ENCODE results near the gene DGKA. TPM values are rescaled to one million over a fixed set of nuclear protein-coding genes. Genes with fewer than 3 reads are reported as not detected.

Gene DGKA
- total RNA-seq, 1 donor from 2014 or later: 140 TPM

DNA sequence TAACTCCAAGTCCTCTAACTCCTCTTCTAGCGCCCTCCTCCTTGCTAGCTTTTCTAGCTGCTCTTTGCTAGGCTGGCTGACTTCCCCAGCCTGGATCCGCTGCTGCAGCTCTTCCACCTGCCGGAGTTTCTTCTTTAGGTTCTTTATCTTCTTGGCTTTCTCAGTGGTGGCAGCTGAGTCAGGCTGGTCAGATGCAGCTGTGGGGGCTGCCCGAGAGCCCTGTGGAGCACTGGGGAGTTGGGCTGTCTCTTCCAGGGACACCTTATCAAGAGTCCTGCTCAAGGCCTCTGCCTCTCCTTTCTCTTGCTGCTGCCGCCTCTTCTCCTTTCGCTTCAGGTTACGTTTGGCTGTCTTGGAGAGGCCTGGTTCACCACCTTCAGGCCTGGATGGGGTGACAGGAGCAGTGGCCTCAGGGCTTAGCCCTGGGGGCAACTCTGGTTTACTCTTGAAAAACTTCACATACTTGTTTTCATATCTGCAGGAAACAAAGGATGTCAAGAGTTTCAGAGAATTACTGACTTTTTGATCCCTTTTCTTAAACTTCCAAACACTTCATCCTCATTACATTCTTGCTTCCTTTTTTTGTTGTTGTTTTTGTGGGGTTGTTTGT is 29.0 kb upstream of the DGKA start:
- no peaks in the 10 kb centered on the region for H3K27me3 ChIP-seq
- no peak overlapping the region for H3K27ac ChIP-seq
- H3K36me3 ChIP-seq: peaks cover 0 to 21% of the 10 kb centered on the region in 2 donors
- intact Hi-C loops (cut with DNase I): no loop called here
- H3K9me3 ChIP-seq: no peaks in the 10 kb centered on the region
- no peak overlapping the region for H3K4me3 ChIP-seq
- no peak for TF ChIP-seq POLR2AphosphoS5 (IDR thresholded peaks at IDR 0.05; ENCODE audit: insufficient read depth in 1 of 2, low read depth in 1 of 2)
- TF ChIP-seq POLR2A (IDR thresholded peaks at IDR 0.05): no peak
- TF ChIP-seq, protein P1, sequence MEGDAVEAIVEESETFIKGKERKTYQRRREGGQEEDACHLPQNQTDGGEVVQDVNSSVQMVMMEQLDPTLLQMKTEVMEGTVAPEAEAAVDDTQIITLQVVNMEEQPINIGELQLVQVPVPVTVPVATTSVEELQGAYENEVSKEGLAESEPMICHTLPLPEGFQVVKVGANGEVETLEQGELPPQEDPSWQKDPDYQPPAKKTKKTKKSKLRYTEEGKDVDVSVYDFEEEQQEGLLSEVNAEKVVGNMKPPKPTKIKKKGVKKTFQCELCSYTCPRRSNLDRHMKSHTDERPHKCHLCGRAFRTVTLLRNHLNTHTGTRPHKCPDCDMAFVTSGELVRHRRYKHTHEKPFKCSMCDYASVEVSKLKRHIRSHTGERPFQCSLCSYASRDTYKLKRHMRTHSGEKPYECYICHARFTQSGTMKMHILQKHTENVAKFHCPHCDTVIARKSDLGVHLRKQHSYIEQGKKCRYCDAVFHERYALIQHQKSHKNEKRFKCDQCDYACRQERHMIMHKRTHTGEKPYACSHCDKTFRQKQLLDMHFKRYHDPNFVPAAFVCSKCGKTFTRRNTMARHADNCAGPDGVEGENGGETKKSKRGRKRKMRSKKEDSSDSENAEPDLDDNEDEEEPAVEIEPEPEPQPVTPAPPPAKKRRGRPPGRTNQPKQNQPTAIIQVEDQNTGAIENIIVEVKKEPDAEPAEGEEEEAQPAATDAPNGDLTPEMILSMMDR (IDR thresholded peaks at IDR 0.05): no peak
- no peak for DNase-seq (ENCODE audit: extremely low spot score in 2 of 2)
- H3K4me1 ChIP-seq: no peaks in the 10 kb centered on the region

DNA sequence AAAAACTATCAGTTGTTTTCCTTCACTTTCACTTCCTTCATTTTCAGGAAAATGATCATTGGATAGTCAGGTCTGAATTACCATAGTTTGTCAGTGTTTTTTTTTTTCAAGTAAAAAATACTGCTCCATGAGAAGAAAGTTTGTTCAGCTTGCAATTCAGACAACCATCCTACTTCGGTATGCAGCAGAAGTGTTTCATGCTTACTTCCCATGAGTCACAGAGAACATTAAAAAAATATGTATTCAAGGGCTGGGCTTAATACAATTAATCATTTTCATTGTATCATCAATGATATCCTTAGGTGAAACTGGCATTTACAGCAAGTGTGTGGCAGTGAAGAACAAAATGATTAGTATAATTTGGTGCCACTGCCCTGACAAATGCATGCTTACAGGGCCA is 24.9 kb upstream of the DGKA start:
- H3K36me3 ChIP-seq: peaks cover 0 to 20% of the 10 kb centered on the region in 2 donors
- intact Hi-C loops (cut with DNase I): no loop called here
- no peak for TF ChIP-seq POLR2AphosphoS5 (IDR thresholded peaks at IDR 0.05; ENCODE audit: insufficient read depth in 1 of 2, low read depth in 1 of 2)
- TF ChIP-seq, protein P1 (IDR thresholded peaks at IDR 0.05): no peak
- H3K4me3 ChIP-seq: no peak overlapping the region
- no peak overlapping the region for H3K27ac ChIP-seq
- H3K27me3 ChIP-seq: no peaks in the 10 kb centered on the region
- H3K9me3 ChIP-seq: no peaks in the 10 kb centered on the region
- no peaks in the 10 kb centered on the region for H3K4me1 ChIP-seq
- no peak for DNase-seq (ENCODE audit: extremely low spot score in 2 of 2)

DNA sequence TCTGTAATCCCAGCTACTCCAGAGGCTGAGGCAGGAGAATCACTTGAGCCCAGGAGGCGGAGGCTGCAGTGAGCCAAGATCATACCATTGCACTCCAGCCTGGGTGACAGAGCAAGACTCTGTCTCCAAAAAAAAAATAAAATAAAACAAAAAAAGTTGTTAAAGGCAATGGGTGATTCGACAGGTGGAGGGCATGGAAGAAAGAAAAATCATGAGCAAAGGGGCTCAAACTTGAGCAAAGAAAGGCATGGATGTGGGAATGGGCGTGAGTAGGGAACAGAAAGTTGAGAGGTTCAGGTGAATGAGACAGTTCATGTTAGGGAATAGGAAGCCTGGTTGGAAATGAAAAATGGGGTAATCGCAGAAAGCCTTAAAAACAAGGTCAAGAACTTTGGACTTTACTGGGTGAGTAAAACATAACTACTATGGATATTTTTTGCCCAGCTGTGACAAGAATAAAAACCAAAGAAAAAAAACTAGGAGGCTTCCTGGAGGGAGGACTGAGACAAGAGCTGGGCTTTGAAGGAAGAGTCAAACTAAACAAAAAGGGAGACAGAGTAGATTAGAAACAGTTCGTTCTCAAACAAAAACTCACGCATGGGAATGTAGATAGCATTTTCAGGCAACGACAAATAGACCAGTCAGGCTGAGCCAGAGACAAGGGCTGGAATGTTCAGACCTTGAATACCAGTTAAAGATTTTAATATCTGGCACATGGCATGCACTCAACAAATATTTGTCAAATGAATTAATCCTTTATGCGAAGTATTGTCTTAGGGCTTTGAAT is 22.0 kb upstream of the DGKA start:
- no peak for DNase-seq (ENCODE audit: extremely low spot score in 2 of 2)
- Histone ChIP-seq H3K9me3 (no peaks in the 10 kb centered on the region), H3K4me3 (no peak overlapping the region)

DNA sequence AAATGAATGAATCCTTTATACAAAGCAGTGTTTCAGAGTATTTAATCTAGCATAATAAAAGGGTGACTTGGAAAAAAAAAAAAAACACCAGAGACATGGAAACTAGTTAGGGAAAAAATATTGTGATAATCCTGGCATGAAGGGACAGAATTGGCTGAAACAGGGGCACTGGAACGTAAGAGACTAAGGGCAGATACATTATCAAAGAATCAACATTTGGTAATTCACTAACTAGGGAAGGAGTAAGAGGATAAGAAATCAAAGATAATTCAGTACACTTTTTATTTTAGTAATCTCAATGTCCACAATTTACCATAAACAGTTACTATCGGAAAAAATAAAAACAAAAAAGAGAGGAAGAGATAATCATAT is 21.5 kb upstream of the DGKA start:
- Histone ChIP-seq H3K4me1 (no peaks in the 10 kb centered on the region), H3K36me3 (peaks cover 0 to 14% of the 10 kb centered on the region in 2 donors), H3K27ac (no peak overlapping the region), H3K4me3 (no peak overlapping the region), H3K27me3 (no peaks in the 10 kb centered on the region), H3K9me3 (no peaks in the 10 kb centered on the region)
- TF ChIP-seq POLR2A (IDR thresholded peaks at IDR 0.05) (no peak), POLR2AphosphoS5 (IDR thresholded peaks at IDR 0.05; ENCODE audit: insufficient read depth in 1 of 2, low read depth in 1 of 2) (no peak)
- TF ChIP-seq, protein P1 (IDR thresholded peaks at IDR 0.05): no peak
- no peak for DNase-seq (ENCODE audit: extremely low spot score in 2 of 2)
- intact Hi-C loops (cut with DNase I): no loop called here

More for the DNA sequence above, 22.0 kb upstream of the DGKA start:
- intact Hi-C loops (cut with DNase I): no loop called here
- Histone ChIP-seq H3K4me1 (no peaks in the 10 kb centered on the region), H3K36me3 (peaks cover 0 to 14% of the 10 kb centered on the region in 2 donors), H3K27ac (no peak overlapping the region), H3K27me3 (no peaks in the 10 kb centered on the region)
- TF ChIP-seq POLR2AphosphoS5 (IDR thresholded peaks at IDR 0.05; ENCODE audit: insufficient read depth in 1 of 2, low read depth in 1 of 2): no peak
- TF ChIP-seq POLR2A (IDR thresholded peaks at IDR 0.05): no peak
- TF ChIP-seq, protein P1 (IDR thresholded peaks at IDR 0.05): no peak

DNA sequence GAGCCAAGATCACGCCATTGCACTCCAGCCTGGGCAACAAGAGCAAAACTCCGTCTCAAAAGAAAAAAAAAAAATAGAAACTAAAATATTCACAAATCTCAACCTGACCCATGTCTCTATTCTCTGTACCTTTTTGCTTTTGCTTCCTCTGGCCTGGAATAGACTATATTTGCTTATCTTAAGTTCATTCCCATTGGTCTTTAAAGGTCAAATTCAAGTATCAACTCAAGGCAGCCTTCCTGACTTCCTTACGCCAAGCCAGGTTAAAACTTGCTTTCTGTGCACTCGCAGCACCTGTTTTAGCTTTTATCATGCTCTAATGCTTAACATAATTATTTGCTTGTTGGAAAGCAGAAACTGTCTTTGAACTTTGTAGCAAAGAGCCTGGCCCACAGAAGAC is 18.1 kb upstream of the DGKA start:
- Histone ChIP-seq H3K4me3 (no peak overlapping the region), H3K36me3 (peaks cover 0 to 14% of the 10 kb centered on the region in 2 donors), H3K4me1 (no peaks in the 10 kb centered on the region), H3K27me3 (no peaks in the 10 kb centered on the region), H3K27ac (no peak overlapping the region), H3K9me3 (no peaks in the 10 kb centered on the region)
- DNase-seq (ENCODE audit: extremely low spot score in 2 of 2): no peak
- TF ChIP-seq POLR2AphosphoS5 (IDR thresholded peaks at IDR 0.05; ENCODE audit: insufficient read depth in 1 of 2, low read depth in 1 of 2) (no peak), POLR2A (IDR thresholded peaks at IDR 0.05) (no peak)
- TF ChIP-seq, protein P1 (IDR thresholded peaks at IDR 0.05): no peak
- intact Hi-C loops (cut with DNase I): no loop called here
